H1 (cell line): ENCODE measurements around the gene KRTAP2-3. TPM values are rescaled to one million over a fixed set of nuclear protein-coding genes. Genes with fewer than 3 reads are reported as not detected.
"Not testable (repeated sequence)": the region's sequence is repeated elsewhere in the genome, so short reads cannot be mapped to it uniquely, and the experiment has no call there.

ENCODE experiments used
- CTCF ChIA-PET: fragments of 300-600 bp; sonication (Branson Sonifier 250); formaldehyde crosslinking; loops from one replicate; lab custom pipeline; 2021; ENCODE audit not compliant: partially characterized antibody; lab: Charles Lee
- POLR2A ChIA-PET: fragments of 300-600 bp; sonication (Branson Sonifier 250); formaldehyde crosslinking; loops from one replicate; lab custom pipeline; 2021; ENCODE audit warnings: inconsistent platforms; ENCODE audit not compliant: partially characterized antibody; lab: Charles Lee
- DNase-seq, 2 experiments: peaks; one replicate each; pipeline versions ENCODE4 v3.0.0 to v3.0.0-alpha.2; 2010 to 2022; ENCODE audit warnings: low spot score in 2 of 2, low read depth in 1 of 2, mixed read lengths in 1 of 2
- FAIRE-seq: peaks from 2 replicates; lab custom pipeline; 2011; peaks lifted over from hg19 to GRCh38; lab: Jason Lieb, UNC
- H2AFZ ChIP-seq: 2 replicates; pipeline ENCODE4 v1.8.1; 2012; ENCODE audit warnings: low read length, inconsistent platforms
- H2AK5ac ChIP-seq: 2 replicates; pipeline ENCODE4 v1.6.1; 2013; ENCODE audit warnings: low read depth, low read length
- H2BK120ac ChIP-seq: replicated peaks from 2 replicates; pipeline ENCODE3; 2013; ENCODE audit warnings: low read depth, low read length, inconsistent platforms
- H2BK12ac ChIP-seq: 2 replicates; pipeline ENCODE4 v1.6.1; 2013; ENCODE audit warnings: low read depth, low read length
- H2BK15ac ChIP-seq: 2 replicates; pipeline ENCODE4 v1.6.1; 2013; ENCODE audit warnings: low read length
- H2BK20ac ChIP-seq: 2 replicates; pipeline ENCODE4 v1.6.1; 2013; ENCODE audit warnings: low read length
- H2BK5ac ChIP-seq: 2 replicates; pipeline ENCODE4 v1.6.1; 2013; ENCODE audit warnings: low read depth, low read length
- H3K14ac ChIP-seq: 2 replicates; pipeline ENCODE4 v1.6.1; 2013; ENCODE audit warnings: inconsistent platforms; ENCODE audit not compliant: insufficient read length
- H3K18ac ChIP-seq: 2 replicates; pipeline ENCODE4 v1.6.1; 2013; ENCODE audit warnings: low read length; ENCODE audit errors: extremely low read depth
- H3K23ac ChIP-seq: 2 replicates; pipeline ENCODE4 v1.6.1; 2013; ENCODE audit warnings: inconsistent platforms; ENCODE audit not compliant: insufficient read length
- H3K23me2 ChIP-seq: 2 replicates; pipeline ENCODE4 v1.6.1; 2013; ENCODE audit warnings: low read depth, low read length
- H3K27ac ChIP-seq: 2 replicates; pipeline ENCODE4 v1.6.1; 2011; ENCODE audit warnings: low read depth, low read length, inconsistent platforms
- H3K27me3 ChIP-seq, 4 experiments: replicated peaks in 1 of 4; 1 replicate in 1 of 4; 2 replicates in 3 of 4; pipeline versions ENCODE4 v1.6.1 to v1.8.1; 2011 to 2013; ENCODE audit warnings: low read length in 3 of 4, mild to moderate bottlenecking in 3 of 4, inconsistent platforms in 2 of 4, mixed read lengths in 2 of 4, moderate library complexity in 1 of 4; ENCODE audit not compliant: control insufficient read depth in 3 of 4, insufficient read depth in 3 of 4; ENCODE audit errors: extremely low read depth in 1 of 4
- H3K36me3 ChIP-seq, 4 experiments: 2 replicates each; pipeline versions ENCODE4 v1.6.1 to v1.8.1; 2011 to 2013; ENCODE audit warnings: mild to moderate bottlenecking in 4 of 4, low read length in 3 of 4, moderate library complexity in 2 of 4, control low read depth in 1 of 4, inconsistent platforms in 1 of 4; ENCODE audit not compliant: insufficient read depth in 4 of 4, control insufficient read depth in 2 of 4
- H3K4ac ChIP-seq: replicated peaks from 2 replicates; pipeline ENCODE3; 2013; ENCODE audit warnings: low read length, low read depth, mixed read lengths, inconsistent platforms; ENCODE audit not compliant: insufficient read length
- H3K4me1 ChIP-seq, 4 experiments: replicated peaks in 1 of 4; 1 replicate in 1 of 4; 2 replicates in 3 of 4; pipeline versions ENCODE4 v1.6.1 to v1.8.1; 2011 to 2013; ENCODE audit warnings: low read length in 3 of 4, inconsistent platforms in 2 of 4, mixed read lengths in 1 of 4; ENCODE audit not compliant: insufficient read depth in 4 of 4, control insufficient read depth in 3 of 4
- H3K4me2 ChIP-seq, 2 experiments: 2 replicates each; pipeline versions ENCODE4 v1.6.1 to v1.8.1; 2011 to 2013; ENCODE audit warnings: low read depth in 2 of 2, low read length in 2 of 2, control low read depth in 1 of 2, inconsistent platforms in 1 of 2, mild to moderate bottlenecking in 1 of 2; ENCODE audit not compliant: insufficient read depth in 1 of 2
- H3K4me3 ChIP-seq, 4 experiments: fragments of 200-600, 300-600 bp in 1 of 4; sonication (generic), shearing (Covaris generic), sonication (Bioruptor Twin) in 1 of 4; 2 replicates each; pipeline versions ENCODE4 v1.5.1 to v1.8.1; 2011 to 2016; ENCODE audit warnings: low read length in 4 of 4, low read depth in 3 of 4, control low read depth in 2 of 4, inconsistent platforms in 2 of 4, mild to moderate bottlenecking in 2 of 4, mixed read lengths in 1 of 4, moderate library complexity in 1 of 4; ENCODE audit not compliant: insufficient read depth in 2 of 4; ENCODE audit errors: extremely low read depth in 1 of 4
- H3K56ac ChIP-seq: replicated peaks from 2 replicates; pipeline ENCODE3; 2013; ENCODE audit warnings: low read depth, mild to moderate bottlenecking, mixed read lengths, low read length, inconsistent platforms; ENCODE audit not compliant: insufficient read length
- H3K79me1 ChIP-seq: 2 replicates; pipeline ENCODE4 v1.6.1; 2013; ENCODE audit warnings: low read depth, low read length, control low read depth
- H3K79me2 ChIP-seq, 2 experiments: 2 replicates each; pipeline versions ENCODE4 v1.6.1 to v1.8.1; 2012 to 2013; ENCODE audit warnings: low read length in 2 of 2, mild to moderate bottlenecking in 2 of 2, inconsistent platforms in 1 of 2; ENCODE audit not compliant: insufficient read depth in 2 of 2, control insufficient read depth in 1 of 2
- H3K9ac ChIP-seq, 4 experiments: replicated peaks in 1 of 4; 1 replicate in 1 of 4; 2 replicates in 3 of 4; pipeline versions ENCODE4 v1.6.1 to v1.8.1; 2011 to 2013; ENCODE audit warnings: low read depth in 3 of 4, low read length in 3 of 4, control low read depth in 2 of 4, mild to moderate bottlenecking in 2 of 4, moderate library complexity in 2 of 4, inconsistent platforms in 1 of 4; ENCODE audit errors: extremely low read depth in 1 of 4
- H3K9me3 ChIP-seq, 2 experiments: 2 replicates each; pipeline versions ENCODE4 v1.6.1 to v1.8.1; 2012 to 2013; ENCODE audit warnings: mild to moderate bottlenecking in 2 of 2, moderate library complexity in 2 of 2, control low read depth in 1 of 2, inconsistent platforms in 1 of 2, low read depth in 1 of 2, low read length in 1 of 2, mixed read lengths in 1 of 2; ENCODE audit not compliant: insufficient read depth in 2 of 2
- H4K20me1 ChIP-seq, 2 experiments: replicated peaks in 1 of 2; 2 replicates each; pipeline versions ENCODE3 to v1.8.1; 2011 to 2013; ENCODE audit warnings: inconsistent platforms in 2 of 2, low read length in 2 of 2, mild to moderate bottlenecking in 1 of 2; ENCODE audit not compliant: insufficient read depth in 2 of 2, control insufficient read depth in 1 of 2
- H4K5ac ChIP-seq: 2 replicates; pipeline ENCODE4 v1.6.1; 2013; ENCODE audit warnings: low read length, low read depth, mixed read lengths, inconsistent platforms; ENCODE audit not compliant: insufficient read length
- H4K8ac ChIP-seq: 2 replicates; pipeline ENCODE4 v1.8.0; 2013; ENCODE audit warnings: mild to moderate bottlenecking, moderate library complexity, low read length, inconsistent platforms; ENCODE audit not compliant: insufficient read depth; ENCODE audit errors: extremely low read depth
- H4K91ac ChIP-seq: replicated peaks from 2 replicates; pipeline ENCODE3; 2013; ENCODE audit warnings: low read length, mixed read lengths, inconsistent platforms; ENCODE audit not compliant: insufficient read length
- WGBS, 2 experiments: shearing (Covaris generic) in 1 of 2; methylation state at CpG; one replicate each; pipeline versions ENCODE4 v1.1.6 to v1.1.7; 2013 to 2015; ENCODE audit warnings: low lambda C conversion rate in 2 of 2, mixed read lengths in 2 of 2, inconsistent platforms in 1 of 2, low coverage in 1 of 2, missing lambda C conversion rate in 1 of 2; ENCODE audit not compliant: insufficient replicate concordance in 2 of 2, insufficient coverage in 1 of 2, insufficient read length in 1 of 2; ENCODE audit errors: extremely low coverage in 1 of 2, missing lambda C conversion rate in 1 of 2; 5-methylcytosine and 5-hydroxymethylcytosine counted together
- polyA plus RNA-seq, 7 experiments: library from polyadenylated mRNA; depleted of rRNA in 3 of 7; stranded (reverse) in 5 of 7; unstranded in 2 of 7; fragments of >200 nt in 5 of 7; fragments of 200-250 nt in 2 of 7; gene quantifications; 1 replicate in 5 of 7; 2 replicates in 1 of 7; 4 replicates in 1 of 7; pipeline versions ENCODE4 v1.2.1 to v1.2.3, GENCODE V29; 2011 to 2013; ENCODE audit warnings: missing spikeins in 2 of 7, mixed read lengths in 2 of 7
- total RNA-seq: library from RNA; stranded (reverse); fragmentation: NEBNext Ultra II Directional; extraction: Animal tissue kit (Norgen Biotek cat#: 25700); gene quantifications from 2 replicates; pipeline ENCODE4 v1.2.1, GENCODE V29; 2021

The KRTAP2-3 gene
- total and polyA plus RNA-seq, 2 of the 8 experiments (the other 6 are each of a cell fraction or from before 2014, with no cell fraction given) = not detected

GRCh38 chr17:41083427-41083826 is 23.5 kb upstream of the KRTAP2-3 start:
- POLR2A ChIA-PET, H3K23ac ChIP-seq, FAIRE-seq, H2AFZ ChIP-seq, H3K36me3 ChIP-seq, H3K9ac ChIP-seq, H2BK15ac ChIP-seq, H2BK12ac ChIP-seq, H2BK20ac ChIP-seq, H3K18ac ChIP-seq, H3K4me2 ChIP-seq, H3K14ac ChIP-seq, H3K4me3 ChIP-seq, H3K27me3 ChIP-seq, H3K4ac ChIP-seq, H3K56ac ChIP-seq, H4K8ac ChIP-seq, H3K79me2 ChIP-seq, H3K4me1 ChIP-seq, H2AK5ac ChIP-seq, H4K5ac ChIP-seq, H3K9me3 ChIP-seq, H3K79me1 ChIP-seq, H3K23me2 ChIP-seq, H4K20me1 ChIP-seq, CTCF ChIA-PET, H4K91ac ChIP-seq, H2BK5ac ChIP-seq, DNase-seq, H3K27ac ChIP-seq, H2BK120ac ChIP-seq: not testable (repeated sequence)
- 86% methylated on average over 2 of the region's 2 CpGs; no CpG with 5 or more reads in 1 of the 2 experiments for WGBS, 2 experiments
